Measurements from ENCODE around the gene ZNF446.
"Not testable (repeated sequence)": the region's sequence is repeated elsewhere in the genome, so short reads cannot be mapped to it uniquely, and the experiment has no call there.

The ZNF446 gene

GRCh38 chr19:58468216-58468839, 7.8 kb upstream of the ZNF446 start:
- TF ChIP-seq, protein P1, sequence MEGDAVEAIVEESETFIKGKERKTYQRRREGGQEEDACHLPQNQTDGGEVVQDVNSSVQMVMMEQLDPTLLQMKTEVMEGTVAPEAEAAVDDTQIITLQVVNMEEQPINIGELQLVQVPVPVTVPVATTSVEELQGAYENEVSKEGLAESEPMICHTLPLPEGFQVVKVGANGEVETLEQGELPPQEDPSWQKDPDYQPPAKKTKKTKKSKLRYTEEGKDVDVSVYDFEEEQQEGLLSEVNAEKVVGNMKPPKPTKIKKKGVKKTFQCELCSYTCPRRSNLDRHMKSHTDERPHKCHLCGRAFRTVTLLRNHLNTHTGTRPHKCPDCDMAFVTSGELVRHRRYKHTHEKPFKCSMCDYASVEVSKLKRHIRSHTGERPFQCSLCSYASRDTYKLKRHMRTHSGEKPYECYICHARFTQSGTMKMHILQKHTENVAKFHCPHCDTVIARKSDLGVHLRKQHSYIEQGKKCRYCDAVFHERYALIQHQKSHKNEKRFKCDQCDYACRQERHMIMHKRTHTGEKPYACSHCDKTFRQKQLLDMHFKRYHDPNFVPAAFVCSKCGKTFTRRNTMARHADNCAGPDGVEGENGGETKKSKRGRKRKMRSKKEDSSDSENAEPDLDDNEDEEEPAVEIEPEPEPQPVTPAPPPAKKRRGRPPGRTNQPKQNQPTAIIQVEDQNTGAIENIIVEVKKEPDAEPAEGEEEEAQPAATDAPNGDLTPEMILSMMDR (IDR thresholded peaks at IDR 0.05) = no peak
- peak overlapping the region; percentile 75 to 92 for H3K4me3 ChIP-seq
- H3K9me3 ChIP-seq = no peaks in the 10 kb centered on the region
- no peaks in the 10 kb centered on the region for H3K27me3 ChIP-seq
- intact Hi-C loops (cut with DNase I; ENCODE audit: low total_unique reads) = no loop called here
- H3K27ac ChIP-seq = no peak overlapping the region
- peaks cover 10 to 43% (median 35%) of the 10 kb centered on the region in 3 donors for H3K36me3 ChIP-seq
- no peak for DNase-seq
- H3K4me1 ChIP-seq = peaks cover 0 to 25% (median 16%) of the 10 kb centered on the region in 4 donors

GRCh38 chr19:58469241-58470013, 6.7 kb upstream of the ZNF446 start:
- Histone ChIP-seq H3K27ac (no peak overlapping the region), H3K36me3 (peaks cover 10 to 48% (median 35%) of the 10 kb centered on the region in 3 donors), H3K9me3 (no peaks in the 10 kb centered on the region), H3K27me3 (no peaks in the 10 kb centered on the region), H3K4me1 (peaks cover 0 to 25% (median 16%) of the 10 kb centered on the region in 4 donors), H3K4me3 (no peak overlapping the region)
- no peak for DNase-seq
- TF ChIP-seq, protein P1 (IDR thresholded peaks at IDR 0.05) = no peak
- intact Hi-C loops (cut with DNase I; ENCODE audit: low total_unique reads) = no loop called here

DNA sequence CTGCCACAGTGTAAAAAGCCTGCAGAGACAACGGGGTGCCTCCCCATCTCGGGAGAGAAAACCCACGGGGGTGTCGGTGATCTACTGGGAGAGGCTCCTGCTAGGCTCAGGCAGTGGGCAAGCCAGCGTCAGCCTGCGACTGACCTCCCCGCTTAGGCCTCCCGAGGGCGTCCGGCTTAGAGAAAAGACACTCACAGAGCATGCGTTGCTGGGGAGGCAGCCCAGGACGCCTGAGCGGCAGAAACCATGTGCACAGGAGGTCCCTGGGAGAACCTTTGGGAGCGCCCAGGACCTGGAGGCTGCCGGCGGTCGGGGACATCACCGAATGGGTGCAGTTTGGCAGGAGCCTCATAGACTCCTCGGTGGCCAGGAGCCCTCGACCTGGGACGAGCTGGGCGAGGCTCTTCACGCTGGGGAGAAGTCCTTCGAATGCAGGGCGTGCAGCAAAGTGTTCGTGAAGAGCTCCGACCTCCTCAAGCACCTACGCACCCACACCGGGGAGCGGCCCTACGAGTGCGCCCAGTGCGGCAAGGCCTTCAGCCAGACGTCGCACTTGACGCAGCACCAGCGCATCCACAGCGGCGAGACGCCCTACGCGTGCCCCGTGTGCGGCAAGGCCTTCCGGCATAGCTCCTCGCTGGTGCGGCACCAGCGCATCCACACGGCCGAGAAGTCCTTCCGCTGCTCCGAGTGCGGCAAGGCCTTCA, 5.2 kb upstream of the ZNF446 start:
- Histone ChIP-seq H3K4me1 (peaks cover 0 to 32% (median 24%) of the 10 kb centered on the region in 4 donors), H3K36me3 (peaks cover 10 to 48% (median 35%) of the 10 kb centered on the region in 3 donors)
- H3K27me3 ChIP-seq; H3K4me3 ChIP-seq; H3K9me3 ChIP-seq; DNase-seq; intact Hi-C loops (cut with DNase I; ENCODE audit: low total_unique reads); H3K27ac ChIP-seq: not testable (repeated sequence)

- Histone ChIP-seq H3K4me1 (peaks cover 0 to 30% (median 22%) of the 10 kb centered on the region in 4 donors), H3K36me3 (peaks cover 10 to 48% (median 35%) of the 10 kb centered on the region in 3 donors), H3K27ac (no peak overlapping the region), H3K4me3 (no peak overlapping the region), H3K27me3 (no peaks in the 10 kb centered on the region), H3K9me3 (no peaks in the 10 kb centered on the region)
- no peak for DNase-seq
- intact Hi-C loops (cut with DNase I; ENCODE audit: low total_unique reads) = no loop called here
- TF ChIP-seq, protein P1 (IDR thresholded peaks at IDR 0.05) = no peak
Observed at GRCh38 chr19:58471736-58472135, 4.4 kb upstream of the ZNF446 start.

GRCh38 chr19:58473775-58474174, 2.4 kb upstream of the ZNF446 start:
- no peak for DNase-seq

More at GRCh38 chr19:58473775-58474174, 2.4 kb upstream of the ZNF446 start:
- Histone ChIP-seq H3K9me3 (no peaks in the 10 kb centered on the region), H3K4me3 (no peak overlapping the region), H3K27ac (no peak overlapping the region), H3K27me3 (no peaks in the 10 kb centered on the region), H3K4me1 (peaks cover 0 to 25% (median 17%) of the 10 kb centered on the region in 4 donors), H3K36me3 (peaks cover 10 to 61% (median 35%) of the 10 kb centered on the region in 3 donors)
- intact Hi-C loops (cut with DNase I; ENCODE audit: low total_unique reads) = no loop called here
- TF ChIP-seq, protein P1 (IDR thresholded peaks at IDR 0.05) = no peak
